GM18907 (cell line): Measurements from ENCODE around the gene ZACN.

Source experiments
- ATAC-seq: cut with Tn5 transposase; IDR thresholded peaks from one replicate; pipeline ENCODE4 v1.9.1; 2021; ENCODE audit warnings: mild to moderate bottlenecking, moderate library complexity; ENCODE audit not compliant: unreplicated experiment

The ZACN gene

DNA sequence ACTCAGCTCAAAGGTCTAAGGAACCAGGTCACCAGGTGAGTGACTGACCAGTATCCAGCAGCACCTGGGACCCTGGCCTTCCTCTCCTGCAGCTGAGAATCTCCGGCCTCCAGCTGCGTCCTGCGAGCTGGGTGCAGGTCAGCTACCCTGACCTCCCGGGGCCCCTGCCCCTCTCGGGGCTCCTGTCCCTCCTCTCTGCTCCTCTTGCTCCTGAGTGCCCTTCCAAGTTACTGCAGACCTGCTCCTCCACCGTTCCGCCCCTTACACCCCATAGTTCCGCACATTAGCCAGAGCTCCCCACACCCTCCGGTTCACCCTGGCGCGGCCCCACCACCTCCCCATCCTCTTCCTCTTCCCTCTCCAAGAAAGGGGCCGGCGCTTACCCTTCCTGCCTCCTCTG lies 51.5 kb downstream of the ZACN start:
- no peak for ATAC-seq

DNA sequence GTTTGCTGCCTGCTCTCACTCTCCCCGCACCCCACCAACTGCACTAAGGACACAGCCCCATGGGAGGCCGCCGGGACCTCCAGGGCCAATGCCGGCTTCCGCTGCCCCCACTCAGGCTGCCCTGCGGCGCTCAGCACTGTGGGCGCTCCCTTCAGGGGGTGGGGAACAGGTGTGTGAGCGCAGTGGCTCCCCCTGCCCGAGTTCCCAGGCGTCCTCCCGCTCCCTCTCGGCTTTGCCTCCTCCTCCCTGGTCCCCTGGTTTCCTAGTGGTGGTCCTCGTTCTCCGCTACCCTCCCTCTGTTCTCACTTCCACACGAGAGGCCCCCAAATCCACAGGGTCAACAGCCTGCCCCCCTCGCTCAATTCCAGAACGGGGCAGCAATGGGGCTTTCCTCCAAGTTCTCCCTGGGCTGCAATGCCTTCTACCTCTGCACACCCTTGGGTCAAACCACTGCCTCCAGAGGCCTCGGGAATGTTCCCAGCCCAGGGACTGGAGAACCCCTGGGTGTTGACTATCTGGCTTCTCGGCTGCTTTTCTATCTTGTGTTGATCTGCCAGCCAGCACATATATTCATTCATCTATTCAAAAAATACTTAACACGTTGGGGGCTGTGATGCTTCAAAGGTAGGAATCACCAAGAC lies 52.2 kb downstream of the ZACN start:
- ATAC-seq = no peak

DNA sequence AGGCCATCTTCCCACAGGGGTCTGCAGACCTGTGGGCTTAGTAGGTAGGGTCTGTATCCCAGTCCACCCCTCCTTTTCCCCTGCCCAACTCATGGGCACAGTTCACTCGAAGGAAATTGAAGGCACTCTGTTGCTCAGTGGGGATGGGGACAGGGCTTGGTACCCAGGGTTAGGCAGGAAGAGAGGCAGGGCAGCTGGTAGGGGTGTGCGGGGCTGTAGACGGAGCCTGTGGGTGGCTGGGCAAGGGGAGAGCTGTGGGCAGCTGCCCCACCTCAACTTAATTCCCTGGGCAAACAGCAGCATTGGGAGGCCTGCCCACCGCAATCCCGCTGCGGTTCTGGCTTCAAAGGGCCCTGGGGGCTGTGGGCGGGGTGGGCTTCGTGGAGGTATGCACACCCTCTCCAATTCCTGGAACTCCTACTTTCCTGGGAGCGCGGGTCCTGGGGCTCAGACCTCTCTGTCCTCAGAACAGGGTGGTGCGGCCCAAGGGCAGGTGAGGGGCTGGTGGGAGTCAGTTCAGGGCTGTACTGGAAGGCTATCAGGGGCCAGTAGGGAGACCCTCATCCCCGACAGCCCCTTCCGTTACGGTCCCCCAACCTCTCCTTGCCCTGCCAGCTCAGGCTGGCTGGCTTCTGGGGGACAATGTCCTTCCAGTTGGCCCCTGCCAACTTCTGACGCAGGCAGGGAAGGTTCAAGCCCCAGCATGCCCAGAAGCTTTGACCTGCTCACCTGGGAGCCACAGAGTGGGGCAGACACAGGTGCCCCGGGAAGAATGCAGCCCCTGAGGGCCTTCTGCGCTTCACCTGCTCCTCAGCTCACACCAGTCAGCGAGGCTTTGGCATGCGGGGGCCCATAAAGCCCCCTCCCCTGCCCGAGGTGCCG lies 53.0 kb downstream of the ZACN start:
- no peak for ATAC-seq
